Measurements from ENCODE around the gene MORC3.

- TF ChIP-seq CTCF (IDR thresholded peaks at IDR 0.05), result no peak
- no peak for TF ChIP-seq EP300 (IDR thresholded peaks at IDR 0.05)
- TF ChIP-seq POLR2A (IDR thresholded peaks at IDR 0.05), result no peak
Measured at GRCh38 chr21:36400719-36401118, 80.7 kb downstream of the MORC3 start.

Measured in tibial nerve (tissue), 4 donors.